HTERT RPE-1 (cell line): ENCODE results near the gene MCC.

Source experiments
- in situ Hi-C: fragments of 300-500 bp; cut with MboI; formaldehyde crosslinking; loops from 4 replicates; pipeline ENCODE4 v1.14.3; 2020; ENCODE audit warnings: low sequenced_read_pairs

The MCC gene

DNA sequence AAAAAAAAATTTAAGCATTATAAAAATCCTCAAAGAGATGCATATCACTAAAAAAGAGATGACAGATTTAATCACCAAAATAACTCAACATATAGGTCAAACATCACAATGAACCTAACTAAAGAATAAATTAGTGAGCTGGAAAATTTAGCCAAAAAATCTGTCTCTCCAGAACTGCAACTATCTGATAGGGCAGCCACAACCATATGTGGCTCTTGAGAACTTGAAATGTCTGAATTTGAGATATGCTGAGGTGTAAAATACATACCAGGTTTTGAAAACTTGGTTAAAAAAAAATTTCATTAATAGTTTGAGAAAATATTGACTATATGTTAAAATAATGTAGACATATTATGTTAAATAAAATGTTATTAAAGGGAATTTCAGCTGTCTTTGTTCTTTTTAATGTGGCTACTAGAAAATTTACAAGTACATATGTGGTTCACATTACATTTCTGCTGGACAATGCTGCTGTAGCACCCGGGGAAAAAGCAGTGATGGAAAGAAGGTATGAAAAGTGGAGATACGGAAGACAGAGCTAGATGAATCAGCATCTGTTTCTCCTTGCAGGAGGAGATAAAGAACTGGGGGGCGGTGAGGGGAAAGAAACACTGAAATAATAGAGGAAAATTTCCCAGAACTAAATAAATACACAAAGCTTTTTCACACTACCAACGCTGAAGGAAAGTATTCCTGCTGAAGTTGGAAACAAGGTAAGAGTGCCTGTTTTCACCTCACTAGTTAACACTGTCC lies 445.6 kb downstream of the MCC start:
- in situ Hi-C loops, result no loop called here

DNA sequence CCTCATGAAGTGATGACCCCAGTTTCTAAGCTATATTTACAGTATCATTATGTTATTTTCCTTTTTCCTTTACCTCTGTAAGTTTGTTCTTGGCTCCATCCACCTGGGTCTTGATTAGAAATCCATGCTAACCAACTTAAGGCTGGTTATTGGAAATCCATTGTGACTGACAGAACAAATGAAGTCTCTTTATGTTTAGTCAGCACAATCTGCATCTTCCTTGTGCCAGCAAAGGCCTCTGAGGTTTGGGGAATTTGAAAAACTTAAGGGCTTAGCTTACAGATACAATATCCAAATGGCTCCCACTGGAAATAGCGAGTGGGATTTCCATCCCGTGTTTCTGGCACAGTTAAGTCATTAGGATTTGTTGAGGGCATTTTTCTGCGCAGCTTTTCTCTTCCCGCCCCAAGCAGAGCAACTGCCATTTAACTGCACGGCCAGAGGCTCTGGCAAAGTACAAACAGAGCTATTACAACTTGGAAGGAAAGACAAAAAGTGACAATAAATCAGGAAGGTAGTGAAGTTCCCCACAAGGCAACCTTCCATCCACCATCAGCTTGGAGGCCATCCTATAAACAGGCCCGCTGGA lies 447.5 kb downstream of the MCC start:
- in situ Hi-C loops, result no loop called here

DNA sequence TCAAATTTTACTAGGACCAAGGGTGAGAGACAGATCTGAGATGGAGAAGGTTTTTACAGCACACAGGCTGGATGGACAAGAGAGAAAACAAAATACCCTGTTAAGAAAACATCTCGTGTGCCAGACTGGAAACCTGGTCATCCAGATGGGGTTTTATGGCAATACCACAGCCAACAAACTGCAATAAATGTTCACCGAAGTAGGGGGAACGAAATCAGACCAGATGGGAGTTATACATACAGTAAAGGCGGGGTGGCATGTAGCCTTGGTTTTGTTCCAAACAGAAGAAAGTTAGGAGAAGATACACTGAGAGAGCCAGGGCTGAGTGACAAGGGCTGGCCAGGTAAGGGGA lies 448.3 kb downstream of the MCC start:
- in situ Hi-C loops, result no loop called here

DNA sequence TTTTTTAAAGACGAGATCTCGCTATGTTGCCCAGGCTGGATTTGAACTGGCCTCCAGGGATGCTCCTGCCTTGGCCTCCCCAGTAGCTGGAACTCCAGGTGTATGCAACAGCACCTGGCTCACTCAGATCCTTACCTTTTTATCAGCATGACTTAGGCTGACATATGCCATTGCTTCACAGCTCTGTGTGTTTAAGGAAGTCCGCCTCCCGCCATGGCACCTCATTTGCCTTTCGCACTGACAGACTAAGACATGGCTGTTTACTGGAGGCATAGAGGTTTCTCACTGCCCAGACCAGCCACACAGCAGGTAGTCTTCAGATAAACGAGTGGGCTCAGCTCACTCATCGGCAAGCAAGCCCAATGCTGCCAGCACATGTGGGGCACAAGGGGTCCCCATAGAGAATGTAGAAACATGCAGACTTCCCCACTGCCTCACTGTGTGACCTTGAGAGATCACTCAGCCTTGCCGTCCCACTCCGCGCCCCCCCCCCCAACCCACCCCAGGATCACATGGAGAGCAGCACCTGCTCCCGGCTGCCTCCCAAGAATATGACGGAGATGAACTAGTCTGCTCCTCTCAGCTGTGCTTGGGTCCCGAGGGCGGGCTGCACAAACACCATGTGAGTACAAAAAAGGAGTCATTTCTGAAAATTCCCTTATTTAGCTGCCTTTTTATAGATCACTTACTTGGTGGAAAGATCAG lies 448.9 kb downstream of the MCC start:
- in situ Hi-C loops, result no loop called here

DNA sequence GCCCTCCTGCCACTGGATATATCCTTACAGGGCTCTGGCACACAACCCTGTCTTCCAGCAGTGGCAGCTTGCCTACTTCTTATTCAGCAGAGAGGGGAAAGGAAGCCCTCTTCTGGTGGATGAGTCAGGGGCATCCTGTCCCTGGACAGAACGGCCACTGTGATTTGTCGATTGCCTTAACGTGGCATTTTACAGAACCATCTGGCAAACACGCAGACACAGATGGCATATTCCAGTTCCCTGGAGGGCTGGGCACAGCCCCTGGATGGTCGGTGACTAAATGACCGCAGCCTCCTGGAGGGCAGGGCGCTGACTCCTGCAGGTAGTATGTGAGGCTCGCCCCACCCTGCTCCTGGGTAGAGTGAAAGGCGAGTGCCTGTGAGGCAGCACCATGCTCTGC lies 449.5 kb downstream of the MCC start:
- in situ Hi-C loops, result no loop called here

DNA sequence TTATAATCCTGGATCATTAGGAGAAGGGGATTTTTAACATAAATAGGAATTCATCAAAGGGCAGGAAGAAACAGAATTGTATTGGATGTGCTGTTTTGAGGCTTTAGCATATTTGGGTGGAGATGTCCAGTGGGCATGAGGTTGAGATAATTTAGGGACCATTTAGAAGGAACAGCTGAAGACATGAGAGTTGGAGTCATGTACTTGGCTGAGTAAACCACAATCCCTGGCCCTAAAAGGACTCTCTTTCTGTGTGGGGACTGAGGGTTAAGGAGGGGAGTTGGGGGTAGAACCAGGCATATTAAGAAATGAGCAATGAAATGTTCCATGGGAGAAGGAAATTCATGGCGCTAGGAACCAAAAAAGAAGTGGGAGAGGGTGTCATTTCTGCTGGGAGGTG lies 450.1 kb downstream of the MCC start:
- in situ Hi-C loops, result no loop called here

DNA sequence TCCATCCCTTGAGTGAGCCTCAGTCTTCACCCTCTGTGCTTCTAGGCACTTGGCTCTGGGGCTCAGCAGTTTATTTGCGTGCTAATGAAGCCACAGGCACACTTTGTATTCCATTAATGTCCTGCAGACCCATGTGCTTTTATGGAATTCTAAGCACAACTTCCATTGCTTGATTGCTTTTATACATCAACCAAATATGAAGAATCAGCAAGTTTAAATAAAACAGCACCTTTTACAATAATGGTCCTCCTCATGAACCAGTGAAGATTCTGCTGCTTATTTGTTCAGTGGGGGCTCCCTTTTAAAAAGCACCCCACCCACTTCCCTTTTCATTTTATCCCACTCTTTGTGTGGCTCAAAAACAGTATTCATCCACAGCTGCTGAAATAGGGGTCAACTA lies 451.4 kb downstream of the MCC start:
- in situ Hi-C loops, result no loop called here

DNA sequence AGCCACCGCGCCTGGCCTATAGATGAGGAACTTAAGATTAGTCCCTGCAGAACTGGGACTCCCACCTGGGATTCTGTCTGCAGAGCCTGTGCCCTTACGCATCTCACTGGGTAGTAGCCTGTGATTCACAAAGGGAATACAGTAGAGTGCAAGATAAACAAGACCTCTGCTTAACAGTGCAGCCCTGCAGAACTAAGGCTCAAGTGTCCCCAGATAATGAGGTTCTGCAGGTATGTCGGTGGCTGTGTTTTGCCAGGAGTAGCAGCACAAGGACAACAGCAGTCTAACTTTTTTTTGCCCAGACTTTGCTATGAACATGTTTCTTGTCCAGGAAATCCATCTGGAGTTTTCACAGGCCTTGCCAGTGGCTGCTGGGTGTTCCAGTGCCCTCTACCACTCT lies 451.9 kb downstream of the MCC start:
- in situ Hi-C loops, result no loop called here

DNA sequence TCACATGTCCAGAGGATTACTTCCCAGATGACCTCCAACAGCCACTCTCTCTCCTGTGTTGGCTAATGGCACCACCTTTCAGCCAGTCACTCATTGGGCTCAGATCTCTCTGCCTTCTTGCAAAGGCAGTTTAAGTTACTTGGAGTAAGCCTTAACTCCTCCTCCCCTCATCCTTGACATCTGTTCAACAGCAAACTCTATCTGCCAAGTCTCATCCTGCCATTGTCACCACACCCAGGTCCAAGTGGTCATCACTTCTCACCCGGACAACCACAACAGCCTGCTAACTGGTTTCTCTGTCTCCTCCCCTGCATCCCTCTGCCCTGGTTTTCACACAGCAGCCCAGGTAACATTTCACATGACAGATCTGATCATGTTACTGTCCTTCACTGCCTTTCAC lies 453.2 kb downstream of the MCC start:
- in situ Hi-C loops, result no loop called here

DNA sequence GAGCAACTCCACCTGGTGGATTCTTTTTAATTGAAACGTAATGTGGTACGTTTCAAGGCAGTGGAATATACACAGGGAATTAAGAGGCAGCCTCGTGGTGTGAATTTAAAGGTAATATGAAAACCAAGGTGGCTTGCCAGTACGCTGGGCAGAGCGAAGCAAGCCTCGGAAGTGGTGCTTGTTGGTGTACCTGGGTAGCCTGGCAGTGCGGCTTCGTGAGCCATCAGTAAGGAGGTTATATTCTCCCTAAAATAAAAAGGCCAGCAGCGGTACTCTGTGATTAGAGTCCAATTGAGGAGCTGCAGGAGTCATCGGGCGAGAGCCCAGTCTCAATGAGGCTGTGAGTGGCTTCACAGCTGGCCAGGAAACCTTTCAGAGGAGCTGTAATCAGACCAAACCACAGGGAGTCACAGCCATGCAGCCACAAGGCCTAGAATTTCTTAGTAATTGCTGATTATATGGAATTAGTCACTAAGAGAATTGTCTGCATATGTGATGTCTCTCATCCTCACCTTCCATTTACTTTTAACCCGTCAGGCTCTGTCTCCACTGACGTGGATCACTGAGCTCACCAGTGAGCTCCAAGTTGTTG lies 454.0 kb downstream of the MCC start:
- in situ Hi-C loops, result no loop called here

DNA sequence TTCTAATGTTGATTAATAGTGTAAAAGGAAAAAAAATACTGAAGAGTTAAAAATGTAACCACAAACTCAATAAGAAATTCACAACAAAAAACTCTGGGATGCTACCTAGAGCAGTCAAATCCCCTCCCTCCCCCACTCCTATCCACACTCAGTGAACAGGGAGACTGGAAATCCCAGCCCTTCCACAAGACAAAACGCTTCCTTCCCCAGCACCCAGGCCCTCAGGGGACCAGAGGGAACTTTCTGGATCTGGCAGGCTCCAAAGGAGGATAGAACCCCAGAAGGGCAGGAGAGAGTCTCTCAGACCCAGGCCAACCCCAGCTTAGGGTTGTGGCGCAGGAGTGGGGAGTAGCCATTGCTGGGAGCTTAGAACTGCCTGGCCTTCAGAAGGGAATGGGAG lies 456.7 kb downstream of the MCC start:
- in situ Hi-C loops, result no loop called here

DNA sequence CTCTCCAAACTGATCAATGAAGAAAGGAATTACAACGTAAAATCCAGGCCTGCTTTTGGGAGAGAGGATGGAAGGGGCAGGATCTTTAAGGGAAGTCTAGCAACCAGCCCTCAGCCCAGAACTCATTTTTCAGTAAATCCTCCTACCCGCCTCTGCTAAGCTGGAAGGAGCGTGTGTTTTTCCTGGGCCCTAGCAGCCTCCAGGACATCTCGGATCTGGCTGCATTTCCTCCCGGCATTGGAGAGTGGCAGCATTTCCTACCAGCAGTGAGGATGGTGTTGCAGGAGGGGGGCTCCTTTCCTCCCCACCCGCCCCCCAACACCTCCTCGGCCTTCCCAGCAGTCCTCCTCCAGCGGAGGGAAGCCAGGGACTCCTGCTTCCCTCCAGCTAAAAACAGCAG lies 457.1 kb downstream of the MCC start:
- in situ Hi-C loops, result no loop called here

DNA sequence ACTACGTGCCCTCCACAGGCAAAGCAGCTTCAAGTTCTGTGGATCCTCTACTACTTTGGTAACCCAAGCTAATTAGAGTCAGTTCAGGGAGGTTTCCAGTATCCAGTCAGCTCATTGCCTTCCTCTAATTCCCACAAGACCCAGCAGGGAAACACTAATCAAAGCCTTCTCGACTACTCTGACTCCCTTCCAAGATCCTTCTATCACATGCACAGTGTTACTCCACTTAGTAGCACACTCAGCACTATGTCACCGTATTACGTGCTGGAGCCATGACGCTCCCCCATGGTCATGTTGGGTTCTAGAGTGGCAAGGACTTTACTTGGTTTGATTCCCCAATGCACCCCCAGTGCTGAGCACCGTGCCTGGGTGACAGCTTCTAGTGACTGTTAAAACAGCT lies 458.6 kb downstream of the MCC start:
- in situ Hi-C loops, result no loop called here

DNA sequence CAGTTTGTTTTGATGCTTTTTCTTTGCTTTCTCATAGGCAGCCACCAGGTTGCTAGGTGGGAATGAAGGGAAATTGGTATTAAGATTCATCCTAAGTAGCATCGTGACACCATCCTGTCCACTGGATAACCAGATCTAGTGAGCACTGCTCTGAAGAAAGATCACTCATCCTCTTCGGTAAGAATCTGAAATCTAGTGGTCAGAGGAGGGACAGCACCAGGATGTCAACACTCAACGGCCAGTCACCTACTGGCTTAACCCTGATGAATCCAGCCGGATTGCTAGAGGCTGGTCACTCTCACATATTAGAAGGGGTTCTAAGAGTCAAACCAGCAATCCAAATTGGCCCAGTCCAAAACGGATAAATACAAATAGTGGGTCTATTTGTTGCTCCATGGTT lies 460.8 kb downstream of the MCC start:
- in situ Hi-C loops, result no loop called here

DNA sequence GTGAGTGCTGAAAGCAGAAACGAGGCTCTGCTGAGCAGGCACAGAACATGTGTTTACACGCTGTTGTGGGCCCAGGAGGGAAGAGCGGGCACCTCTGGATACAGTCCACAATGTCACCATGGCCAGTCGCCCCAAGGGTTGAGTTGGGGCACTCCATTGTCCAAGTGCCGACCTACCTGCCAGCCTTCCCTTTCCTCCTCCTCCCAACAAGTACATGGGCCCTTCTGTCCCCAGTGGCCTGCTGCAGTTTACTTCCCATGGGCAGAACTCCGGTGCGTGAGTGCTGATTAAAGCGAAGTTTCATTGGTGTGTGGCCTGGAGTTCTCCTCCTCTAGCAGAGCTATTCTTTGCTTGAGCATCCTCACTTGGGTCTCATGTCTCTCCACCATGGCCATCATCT lies 461.2 kb downstream of the MCC start:
- in situ Hi-C loops, result no loop called here

DNA sequence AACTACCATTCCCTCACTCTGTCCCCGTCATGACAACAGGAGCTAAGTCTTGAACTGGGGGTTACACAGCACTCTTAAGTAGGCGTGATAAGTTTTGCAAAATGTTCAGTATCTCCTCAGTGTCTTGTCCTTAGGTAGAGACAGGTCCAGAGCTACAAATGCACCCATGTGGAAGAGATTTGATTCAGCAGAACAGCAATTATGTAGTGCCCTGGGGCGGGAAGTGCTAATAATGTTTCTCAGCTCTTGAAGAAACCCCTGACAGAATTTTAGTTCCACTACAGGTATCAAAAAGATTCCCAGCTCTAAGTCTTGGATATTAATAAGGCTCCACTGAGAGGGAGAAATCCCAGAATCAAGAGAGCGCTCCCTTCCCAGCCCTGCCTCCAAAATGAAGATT lies 462.0 kb downstream of the MCC start:
- in situ Hi-C loops, result no loop called here

DNA sequence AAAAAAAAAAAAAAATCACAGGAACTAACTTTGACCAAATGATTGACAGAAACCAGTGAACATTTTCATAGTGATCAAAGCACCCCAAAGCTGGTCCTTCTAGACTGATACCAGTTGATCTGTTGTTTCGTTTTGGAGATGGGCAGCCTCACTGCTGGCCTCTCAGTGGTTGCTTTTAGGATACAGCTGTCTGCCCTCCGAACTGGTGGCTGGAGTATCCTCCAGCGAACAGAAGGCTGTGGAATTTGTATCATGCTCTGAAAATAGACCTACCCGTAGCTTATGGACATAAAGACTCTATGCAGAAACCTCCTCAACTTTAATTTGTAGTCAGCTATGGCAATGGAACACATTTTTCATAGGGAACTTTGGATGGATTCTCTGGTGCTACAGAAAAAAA lies 462.7 kb downstream of the MCC start:
- in situ Hi-C loops, result no loop called here

DNA sequence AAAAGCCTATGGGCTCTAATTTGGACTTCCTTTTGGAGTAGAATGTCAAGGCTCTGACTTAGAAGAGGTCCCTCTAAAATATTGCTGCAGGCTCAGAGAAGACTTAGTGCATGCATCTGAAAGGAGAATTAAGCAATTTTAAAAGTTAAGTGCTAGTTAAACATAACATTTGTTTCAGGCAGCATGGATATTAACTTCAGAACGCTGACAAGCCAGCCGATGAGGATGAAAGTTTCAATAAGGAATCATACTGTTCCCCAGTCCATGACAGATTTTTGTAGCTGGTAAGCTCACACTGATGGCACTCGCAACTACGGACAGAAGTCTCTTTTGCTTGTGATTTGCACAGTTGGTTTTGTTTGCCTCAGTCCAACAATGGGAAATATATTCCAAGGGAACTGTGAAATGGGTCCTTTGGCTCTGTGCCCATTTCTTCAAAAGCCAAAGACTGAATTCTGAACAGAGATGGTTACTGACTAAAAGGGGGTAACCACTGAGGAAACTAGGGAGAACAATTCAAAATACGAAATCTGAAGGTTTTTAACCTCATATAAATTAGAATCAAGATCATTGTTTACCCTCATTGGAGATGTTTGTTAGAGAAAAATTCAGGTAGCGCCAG lies 464.1 kb downstream of the MCC start:
- in situ Hi-C loops, result no loop called here

DNA sequence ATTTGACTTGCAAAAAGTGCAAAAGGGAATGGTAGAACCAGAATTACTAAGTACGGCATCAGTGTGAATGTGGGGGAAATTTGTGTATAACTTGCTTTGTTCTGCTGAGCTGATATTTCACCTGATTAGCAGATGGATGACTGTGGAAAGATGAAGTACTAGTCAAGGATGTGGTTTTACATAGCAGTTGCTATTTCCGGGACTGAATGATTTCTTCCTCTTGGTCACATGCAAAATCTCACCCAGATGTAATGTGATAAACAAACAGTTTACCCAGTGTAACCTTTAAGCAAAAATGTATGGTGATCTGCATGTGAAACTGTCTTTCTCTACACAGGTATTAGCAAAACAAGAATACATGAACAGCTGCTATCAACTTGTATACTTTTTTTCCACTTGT lies 465.6 kb downstream of the MCC start:
- in situ Hi-C loops, result no loop called here

DNA sequence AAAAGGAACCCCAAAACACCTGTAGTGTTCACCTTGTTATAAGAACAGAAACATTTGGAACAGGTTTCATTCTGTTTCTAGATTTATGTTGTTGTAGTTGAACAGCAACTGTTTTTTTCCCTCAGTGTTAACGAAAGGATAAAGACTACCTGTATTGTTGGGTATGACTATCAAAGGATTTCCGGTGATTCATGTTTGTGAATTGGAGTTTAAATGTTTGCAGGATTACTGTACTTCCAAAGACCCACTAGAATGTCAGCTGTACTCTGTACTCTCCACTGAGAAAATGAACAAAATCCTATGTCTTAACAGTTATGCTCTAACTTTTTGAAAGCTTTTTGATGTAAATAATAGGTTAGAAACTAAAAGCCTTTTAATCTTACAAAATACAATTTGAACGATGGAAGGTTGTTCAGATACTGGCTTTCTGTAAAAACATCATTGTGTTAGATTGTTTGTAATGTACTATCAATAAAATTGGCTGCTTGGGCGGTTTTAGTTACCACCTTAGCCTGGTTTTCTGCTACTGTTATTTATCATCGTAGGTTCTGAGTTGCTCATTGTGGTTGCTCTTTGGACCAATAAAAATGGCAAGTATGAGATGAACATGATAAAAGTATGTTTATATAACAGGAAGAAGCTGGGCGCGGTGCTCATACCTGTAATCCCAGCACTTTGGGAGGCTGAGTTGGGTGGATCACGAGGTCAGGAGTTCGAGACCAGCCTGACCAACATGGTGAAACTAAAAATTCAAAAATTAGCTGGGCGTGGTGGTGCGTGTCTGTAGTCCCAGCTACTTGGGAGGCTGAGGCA lies 467.6 kb downstream of the MCC start:
- in situ Hi-C loops, result no loop called here
